Limb (tissue), 2 donors: ENCODE data around the gene FUT7.

Experiments used
- DNase-seq, 2 donors: peaks; one replicate each; pipeline ENCODE4 v3.0.0-alpha.2; 2016; ENCODE audit errors: extremely low spot score in 2 of 2

FUT7 gene

DNA sequence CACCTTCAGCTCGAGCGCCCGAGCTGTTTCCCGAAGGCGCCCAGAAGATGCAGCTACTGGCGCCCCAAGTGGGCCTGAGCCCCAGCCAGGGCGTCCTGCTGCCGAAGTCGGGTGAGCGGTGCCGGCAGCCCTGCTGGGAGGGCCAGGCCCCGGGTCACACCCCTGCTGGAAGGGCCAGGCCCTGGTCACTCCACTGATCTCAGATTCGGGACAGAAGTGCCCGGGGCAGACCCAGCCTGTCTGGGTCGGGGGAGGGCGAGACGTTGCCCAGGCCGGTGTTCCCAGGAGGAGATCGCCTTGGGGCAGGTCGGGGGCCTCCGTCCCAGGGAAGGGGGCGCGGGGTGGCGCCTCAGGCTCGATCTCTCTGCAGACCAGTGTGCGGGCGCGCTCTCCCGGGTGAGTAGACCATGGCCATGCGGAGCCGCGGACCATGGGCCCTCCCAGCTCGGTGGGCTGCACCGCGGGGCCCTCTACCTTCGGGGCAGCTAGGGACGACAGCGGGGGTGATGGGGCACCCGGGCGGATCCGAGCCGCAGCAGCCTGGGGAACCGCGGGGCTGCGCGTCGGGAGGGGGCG, 46.8 kb downstream of the FUT7 start:
- no peak for DNase-seq

DNA sequence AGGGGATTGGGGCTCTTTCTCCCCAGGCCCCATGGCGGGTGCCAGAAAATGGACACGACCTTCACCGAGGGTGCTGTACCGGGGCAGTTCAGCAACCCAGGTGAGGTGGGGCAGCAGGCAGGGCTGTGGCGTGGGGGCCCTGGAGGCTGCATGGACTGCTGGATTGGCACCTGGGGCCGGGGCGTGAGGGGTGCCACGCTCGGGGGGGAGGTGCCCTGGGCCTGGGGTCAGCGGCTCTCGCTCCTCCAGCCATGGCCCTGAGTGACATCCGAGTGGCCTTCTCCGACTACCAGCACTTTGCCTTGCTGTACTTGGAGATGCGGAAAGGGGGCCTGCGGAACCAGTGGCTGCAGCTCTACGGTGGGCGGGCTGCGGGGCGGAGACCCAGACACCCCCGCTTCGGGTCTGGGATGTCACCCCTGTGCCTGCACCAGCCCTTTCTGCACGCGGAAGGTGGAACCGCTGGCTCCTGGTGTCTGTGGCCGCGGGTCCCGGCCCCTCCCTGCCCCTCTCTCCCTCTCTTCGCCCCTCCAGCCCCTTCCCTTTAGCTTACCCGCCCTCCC, 47.3 kb downstream of the FUT7 start:
- no peak for DNase-seq

DNA sequence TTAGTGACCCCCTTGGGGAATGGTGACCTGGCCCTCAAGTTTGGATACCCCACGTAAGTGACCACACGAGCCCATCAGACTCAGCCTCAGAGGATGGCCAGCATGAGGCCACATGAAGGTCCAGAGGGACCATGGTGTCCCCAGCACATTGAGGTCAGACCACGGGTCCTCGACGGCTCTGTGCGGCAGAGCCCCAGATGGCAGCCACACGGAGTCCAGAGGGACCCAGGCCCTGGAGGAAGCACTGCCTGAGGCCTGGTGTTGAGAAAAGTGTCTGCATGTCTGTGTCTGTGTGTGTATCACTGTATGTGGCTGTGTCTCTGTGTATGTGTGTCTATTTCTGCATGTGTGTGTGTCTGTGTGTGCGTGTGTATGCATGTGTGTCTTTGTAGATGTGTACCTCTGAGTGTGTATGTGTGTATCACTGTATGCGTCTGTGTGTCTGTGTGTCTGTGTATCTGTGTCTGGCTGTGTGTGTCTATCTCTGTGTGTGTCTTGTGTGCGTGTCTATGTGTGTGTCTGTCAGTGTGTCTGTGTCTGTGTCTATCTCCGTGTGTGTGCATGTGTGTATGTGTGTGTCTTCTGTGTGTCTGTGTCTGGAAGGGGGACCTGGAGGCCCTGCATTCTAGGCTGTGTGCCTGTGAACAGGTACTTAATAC, 48.1 kb downstream of the FUT7 start:
- no peak for DNase-seq

DNA sequence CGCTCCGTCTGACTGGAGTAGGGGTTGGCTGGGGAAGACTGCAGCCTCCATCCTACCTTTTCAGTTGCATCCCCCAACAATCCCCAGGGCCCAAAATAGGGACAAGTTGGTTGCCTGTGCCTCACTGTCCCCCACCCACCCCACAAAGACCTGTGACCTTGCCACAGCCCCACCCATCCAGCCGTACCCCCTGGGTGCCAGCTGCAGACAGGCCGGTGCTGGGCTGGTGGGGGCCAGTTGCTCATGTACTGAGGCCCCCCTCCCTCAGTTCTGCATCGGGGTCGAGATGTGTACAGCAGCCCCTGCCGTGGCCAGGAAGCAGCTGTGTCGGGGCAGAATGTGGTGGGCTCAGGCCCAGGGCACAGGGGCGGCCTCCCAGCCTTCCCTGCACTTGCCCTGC, 48.7 kb downstream of the FUT7 start:
- DNase-seq, result no peak

DNA sequence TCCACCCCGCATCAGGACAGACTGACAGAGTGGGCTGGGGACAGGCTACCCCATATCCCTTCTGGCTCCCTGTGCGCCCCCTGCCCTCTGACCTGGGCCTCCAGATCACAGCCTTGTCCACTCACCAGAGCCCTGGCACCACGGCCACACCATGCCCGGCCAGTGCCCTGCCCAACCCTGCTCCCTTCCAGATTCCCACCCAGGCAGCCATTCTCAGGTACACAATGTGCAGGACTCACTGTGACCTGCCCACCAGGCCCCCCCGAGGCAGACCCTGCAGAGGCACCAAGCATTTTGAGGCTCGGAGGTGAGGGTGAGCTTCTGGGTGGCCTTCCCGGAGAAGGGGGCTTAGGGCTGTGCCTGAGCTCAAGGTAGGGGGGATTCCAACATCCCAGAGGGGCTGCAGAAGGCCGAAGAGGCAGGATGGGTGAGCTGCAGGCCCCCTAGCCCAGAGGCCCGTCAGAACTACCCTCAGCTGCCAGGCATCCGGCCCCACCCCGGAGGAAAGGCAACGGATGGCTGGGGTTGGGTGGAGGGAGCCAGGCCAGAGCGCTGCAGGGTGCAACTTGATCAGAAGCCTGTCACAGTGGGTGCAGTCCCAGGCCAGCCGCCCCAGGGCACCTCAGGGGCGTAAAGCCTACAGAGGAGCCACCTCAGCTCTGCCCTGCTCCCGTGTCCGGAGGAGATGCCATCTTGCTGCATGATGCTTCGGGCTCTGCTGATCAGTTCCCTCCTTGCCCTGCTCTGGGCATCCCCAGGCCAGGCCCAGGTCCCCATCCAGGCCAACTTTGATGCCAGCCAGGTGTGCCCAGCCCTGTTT, 49.4 kb downstream of the FUT7 start, which contains the start of gene LCNL1:
Gene LCNL1 (plus strand): TSS at position 762 of the 820 bp plus-strand sequence. CDS start 594 bp downstream, outside the sequence.
- no peak for DNase-seq

DNA sequence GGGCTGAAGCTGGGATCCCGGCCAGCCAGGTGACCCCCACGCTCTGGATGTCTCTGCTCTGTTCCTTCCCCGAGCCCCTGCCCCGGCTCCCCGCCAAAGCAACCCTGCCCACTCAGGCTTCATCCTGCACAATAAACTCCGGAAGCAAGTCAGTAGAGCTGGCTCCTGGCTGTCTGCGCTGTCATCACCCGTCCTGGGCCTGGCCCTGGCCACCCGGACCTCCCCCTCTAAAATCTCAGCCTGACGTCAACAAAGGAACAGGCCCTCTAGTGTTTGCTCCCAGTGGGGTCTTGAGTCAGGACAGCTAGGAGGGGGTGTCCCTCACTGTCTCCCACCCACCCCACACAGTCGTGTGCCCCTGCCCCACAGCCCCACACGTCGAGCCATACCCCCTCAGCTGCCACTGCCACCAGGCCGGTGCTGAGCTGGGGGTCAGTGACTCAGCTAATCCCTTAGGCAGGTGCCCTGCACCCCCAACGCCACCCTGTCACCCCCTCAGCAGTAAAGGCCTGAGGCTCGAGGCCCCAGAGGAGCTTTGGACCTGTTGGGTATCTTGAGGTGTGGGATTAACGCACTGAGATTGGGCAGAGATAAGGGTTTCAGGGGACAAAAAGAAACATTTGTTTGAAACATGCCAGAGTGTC, 50.2 kb downstream of the FUT7 start:
- DNase-seq, result no peak

DNA sequence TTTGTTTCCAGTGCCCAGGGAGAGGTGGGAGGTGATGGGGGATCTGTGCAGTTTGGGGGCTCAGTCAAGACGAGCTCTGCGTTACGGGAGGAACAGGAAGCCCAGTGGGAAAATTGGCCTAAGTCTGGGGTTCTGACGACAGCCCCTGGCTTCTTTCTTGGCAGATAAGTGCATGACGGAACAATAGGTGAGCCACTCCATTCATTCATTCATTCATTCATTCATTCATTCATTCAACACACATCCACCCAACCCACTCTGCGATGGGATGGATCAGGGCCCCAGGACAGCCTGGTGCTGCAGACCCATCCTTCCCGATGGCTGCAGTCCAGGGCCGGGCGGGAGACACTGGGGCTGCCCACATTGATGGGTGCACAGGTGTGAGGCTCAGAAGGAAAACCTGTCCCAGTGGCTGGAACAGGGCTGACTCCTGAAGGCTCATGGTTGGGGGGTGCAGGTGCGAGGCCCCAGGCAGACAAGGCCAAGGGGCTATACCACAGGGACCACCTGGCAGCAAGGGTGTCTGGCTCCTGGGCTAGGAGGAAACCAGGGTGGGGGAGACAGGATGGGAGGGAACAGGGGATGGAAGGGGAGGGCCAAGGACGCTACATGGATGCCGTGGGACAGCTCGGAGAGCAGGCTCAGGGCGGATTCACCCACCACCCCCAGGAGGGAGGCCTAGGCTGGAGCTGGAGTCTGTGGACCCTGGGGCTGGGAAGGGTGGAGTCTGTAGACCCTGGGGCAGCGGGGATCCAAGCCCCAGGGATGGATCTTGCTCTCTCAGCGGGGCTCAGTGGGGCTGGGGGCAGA, 51.0 kb downstream of the FUT7 start:
- DNase-seq, result no peak
